Activated B cell treated with CpG ODN at 0.5 μM for 24 hours (primary cell): ENCODE measurements around the gene NDC80. TPM values are rescaled to one million over a fixed set of nuclear protein-coding genes. Genes with fewer than 3 reads are reported as not detected.

Experiments
- ATAC-seq: fragments of 200-7000 bp; cut with Tn5 transposase; one replicate; pipeline ENCODE4 v1.10.0; 2021; ENCODE audit warnings: low read depth, mild to moderate bottlenecking, moderate library complexity
- CTCF ChIA-PET: fragments of 350-600 bp; sonication (Branson Sonifier 250); formaldehyde crosslinking; loops from one replicate; lab custom pipeline; 2021; ENCODE audit warnings: antibody characterized with exemption; lab: Charles Lee
- POLR2A ChIA-PET: fragments of 350-600 bp; sonication (Branson Sonifier 250); formaldehyde crosslinking; loops from one replicate; lab custom pipeline; 2021; ENCODE audit warnings: antibody characterized with exemption; lab: Charles Lee
- DNase-seq: peaks from one replicate; pipeline ENCODE4 v3.0.0; 2022
- H3K27ac Mint-ChIP-seq: one replicate; pipeline ENCODE4 v1.8.0; 2020; ENCODE audit warnings: mixed read lengths
- H3K27me3 Mint-ChIP-seq: one replicate; pipeline ENCODE4 v1.8.0; 2021; ENCODE audit warnings: mixed read lengths
- H3K36me3 Mint-ChIP-seq: one replicate; pipeline ENCODE4 v1.8.0; 2021; ENCODE audit warnings: low read depth, mixed read lengths
- H3K4me1 Mint-ChIP-seq: one replicate; pipeline ENCODE4 v1.8.0; 2021; ENCODE audit warnings: mixed read lengths
- H3K4me3 Mint-ChIP-seq: one replicate; pipeline ENCODE4 v1.8.0; 2020; ENCODE audit warnings: mild to moderate bottlenecking, mixed read lengths
- H3K9me3 Mint-ChIP-seq: one replicate; pipeline ENCODE4 v1.8.0; 2020; ENCODE audit warnings: mixed read lengths
- intact Hi-C: fragments of 100-400 bp; cut with micrococcal nuclease; formaldehyde crosslinking; loops from one replicate; pipeline ENCODE4 v1.15.1; 2024
- total RNA-seq: library from RNA; stranded (reverse); gene quantifications from 2 replicates; pipeline ENCODE4 v1.2.3, GENCODE V29; 2022
- TF ChIP-seq, protein P1 (sequence below): fragments of 200-600 bp; IDR thresholded peaks from one replicate; pipeline ENCODE4 v1.8.0; 2022; ENCODE audit warnings: antibody characterized with exemption, mild to moderate bottlenecking

Gene NDC80
- total RNA-seq, 1 donor from 2014 or later = 1.9 TPM

GRCh38 chr18:2655178-2655953 is 84.0 kb downstream of the NDC80 start, which contains the start of gene SMCHD1:
Gene SMCHD1 (plus strand): TSS chr18:2655726. CDS start chr18:2656076, 350 bp downstream.
- intact Hi-C loops = loop anchor here (1.0 to 10.0 kb wide), 9 partner anchors 14 to 939 kb away; partner anchors contain the start of genes EMILIN2, LPIN2, METTL4 and MYL12A
- H3K27ac Mint-ChIP-seq = peak within 1 kb of the TSS; percentile 98

DNA sequence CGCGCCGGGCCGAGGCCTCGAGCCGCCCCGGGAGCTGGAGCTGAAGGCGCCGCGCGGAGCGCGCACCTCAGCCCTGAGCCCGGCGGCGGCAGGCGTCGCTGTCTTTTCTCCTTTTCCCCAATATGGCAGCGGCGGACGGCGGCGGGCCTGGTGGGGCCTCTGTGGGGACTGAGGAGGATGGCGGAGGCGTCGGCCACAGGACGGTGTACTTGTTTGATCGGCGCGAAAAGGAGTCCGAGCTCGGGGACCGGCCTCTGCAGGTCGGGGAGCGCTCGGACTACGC is 84.5 kb downstream of the NDC80 start:
- ChIA-PET CTCF (interaction anchor here (0.6 to 4.0 kb wide), 6 partner anchors 19 to 940 kb away, joined by 3 to 18 read pairs (median 8); partner anchors contain the start of genes METTL4 and NDC80), POLR2A (interaction anchor here (0.7 to 8.5 kb wide), 25 partner anchors 9 to 1523 kb away, joined by 3 to 376 read pairs (median 5); partner anchors contain the start of genes EMILIN2, METTL4, MYL12A and NDC80)
- Mint-ChIP-seq H3K4me3 (peak overlapping the region; percentile 96), H3K27ac (peak overlapping the region; percentile 96), H3K27me3 (no peaks in the 10 kb centered on the region), H3K9me3 (peaks cover under 1% of the 10 kb centered on the region), H3K36me3 (peaks cover 33% of the 10 kb centered on the region), H3K4me1 (peaks cover 46% of the 10 kb centered on the region)
- DNase-seq (no peak), ATAC-seq (no peak)
- TF ChIP-seq, protein P1, sequence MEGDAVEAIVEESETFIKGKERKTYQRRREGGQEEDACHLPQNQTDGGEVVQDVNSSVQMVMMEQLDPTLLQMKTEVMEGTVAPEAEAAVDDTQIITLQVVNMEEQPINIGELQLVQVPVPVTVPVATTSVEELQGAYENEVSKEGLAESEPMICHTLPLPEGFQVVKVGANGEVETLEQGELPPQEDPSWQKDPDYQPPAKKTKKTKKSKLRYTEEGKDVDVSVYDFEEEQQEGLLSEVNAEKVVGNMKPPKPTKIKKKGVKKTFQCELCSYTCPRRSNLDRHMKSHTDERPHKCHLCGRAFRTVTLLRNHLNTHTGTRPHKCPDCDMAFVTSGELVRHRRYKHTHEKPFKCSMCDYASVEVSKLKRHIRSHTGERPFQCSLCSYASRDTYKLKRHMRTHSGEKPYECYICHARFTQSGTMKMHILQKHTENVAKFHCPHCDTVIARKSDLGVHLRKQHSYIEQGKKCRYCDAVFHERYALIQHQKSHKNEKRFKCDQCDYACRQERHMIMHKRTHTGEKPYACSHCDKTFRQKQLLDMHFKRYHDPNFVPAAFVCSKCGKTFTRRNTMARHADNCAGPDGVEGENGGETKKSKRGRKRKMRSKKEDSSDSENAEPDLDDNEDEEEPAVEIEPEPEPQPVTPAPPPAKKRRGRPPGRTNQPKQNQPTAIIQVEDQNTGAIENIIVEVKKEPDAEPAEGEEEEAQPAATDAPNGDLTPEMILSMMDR = no peak
- intact Hi-C loops = loop anchor here (1.0 to 10.0 kb wide), 9 partner anchors 15 to 939 kb away; partner anchors contain the start of genes EMILIN2, LPIN2, METTL4 and MYL12A

More at GRCh38 chr18:2655178-2655953, 84.0 kb downstream of the NDC80 start, which contains the start of gene SMCHD1:
- Mint-ChIP-seq H3K9me3 (no peaks in the 10 kb centered on the region), H3K4me1 (peaks cover 44% of the 10 kb centered on the region), H3K4me3 (peak within 1 kb of the TSS; percentile 96), H3K27me3 (no peaks in the 10 kb centered on the region), H3K36me3 (peaks cover 28% of the 10 kb centered on the region)
- ChIA-PET POLR2A (interaction anchor here (0.6 to 8.5 kb wide), 26 partner anchors 9 to 1524 kb away, joined by 3 to 376 read pairs (median 5); partner anchors contain the start of genes EMILIN2, METTL4, MYL12A and NDC80), CTCF (interaction anchor here (0.6 to 4.0 kb wide), 7 partner anchors 12 to 84 kb away, joined by 3 to 18 read pairs (median 5); partner anchors contain the start of genes METTL4 and NDC80)
- TF ChIP-seq, protein P1 = no peak
- ATAC-seq (peak; percentile 74), DNase-seq (peak; percentile 90)

DNA sequence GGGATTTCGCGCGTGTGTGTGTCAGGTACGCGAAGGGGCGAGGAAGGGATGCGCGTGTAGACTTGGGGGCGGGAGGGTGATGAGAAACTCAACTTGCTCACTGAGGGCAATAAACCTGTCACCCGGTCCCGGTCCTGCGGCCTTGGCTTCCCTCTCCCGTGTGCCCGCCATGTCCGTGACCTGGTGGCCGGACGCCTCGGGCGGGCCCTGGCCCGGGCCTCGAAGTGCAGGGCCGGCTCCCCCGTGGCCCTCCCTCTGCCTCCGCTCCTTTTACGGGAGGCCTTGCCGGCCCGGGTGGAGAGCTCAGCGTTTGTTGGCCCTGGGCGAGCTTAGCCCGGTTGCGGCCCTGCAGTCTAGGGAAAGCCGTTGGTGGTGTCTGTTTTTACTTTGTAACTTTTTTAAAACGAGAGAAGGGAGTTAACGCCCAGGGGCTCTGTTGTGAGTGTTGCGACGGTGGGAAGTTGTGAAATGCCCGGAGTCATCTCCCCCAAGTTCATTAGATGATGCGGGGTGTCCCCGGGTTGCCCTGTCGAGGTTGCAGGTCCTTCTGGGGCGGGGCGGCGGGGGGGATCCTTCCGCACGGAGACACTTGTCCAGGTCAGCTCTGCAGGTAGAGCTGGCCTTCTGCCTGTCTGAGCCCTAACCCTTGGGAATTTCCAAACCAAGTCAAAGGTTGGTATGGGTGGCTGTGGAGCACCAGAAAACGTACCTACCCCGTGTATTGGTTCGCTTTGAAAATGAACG is 85.1 kb downstream of the NDC80 start:
- Mint-ChIP-seq H3K9me3 (peaks cover 3% of the 10 kb centered on the region), H3K4me3 (peak overlapping the region; percentile 96), H3K27ac (peak overlapping the region; percentile 96), H3K27me3 (no peaks in the 10 kb centered on the region), H3K4me1 (peaks cover 49% of the 10 kb centered on the region), H3K36me3 (peaks cover 36% of the 10 kb centered on the region)
- intact Hi-C loops = loop anchor here (10.0 kb wide), 1 partner anchor 358 kb away; the partner anchor contains the start of gene LPIN2
- DNase-seq (peak; percentile 48), ATAC-seq (peak; percentile 7)
- ChIA-PET CTCF (interaction anchor here (0.6 to 4.0 kb wide), 6 partner anchors 20 to 940 kb away, joined by 3 to 18 read pairs (median 8); partner anchors contain the start of genes METTL4 and NDC80), POLR2A (interaction anchor here (0.6 to 8.5 kb wide), 24 partner anchors 8 to 794 kb away, joined by 3 to 376 read pairs (median 6); partner anchors contain the start of genes EMILIN2, METTL4, MYL12A and NDC80)
- TF ChIP-seq, protein P1 = no peak

- H3K36me3 Mint-ChIP-seq = peaks cover 38% of the 10 kb centered on the region
- intact Hi-C loops = loop anchor here (10.0 kb wide), 1 partner anchor 358 kb away; the partner anchor contains the start of gene LPIN2
- H3K4me1 Mint-ChIP-seq = peaks cover 52% of the 10 kb centered on the region
- no peaks in the 10 kb centered on the region for H3K27me3 Mint-ChIP-seq
- no peak for DNase-seq
- CTCF ChIA-PET = interaction anchor here (0.6 to 4.0 kb wide), 4 partner anchors 10 to 86 kb away, joined by 3 to 18 read pairs (median 10); partner anchors contain the start of genes METTL4 and NDC80
- H3K4me3 Mint-ChIP-seq = peak overlapping the region; percentile 96
- TF ChIP-seq, protein P1 = no peak
- peak overlapping the region; percentile 96 for H3K27ac Mint-ChIP-seq
- ATAC-seq = no peak
- POLR2A ChIA-PET = interaction anchor here (0.6 to 8.5 kb wide), 22 partner anchors 9 to 794 kb away, joined by 3 to 376 read pairs (median 6); partner anchors contain the start of genes EMILIN2, METTL4, MYL12A and NDC80
- peaks cover 3% of the 10 kb centered on the region for H3K9me3 Mint-ChIP-seq
Measured at GRCh38 chr18:2656981-2657512, 85.7 kb downstream of the NDC80 start.
